Cardiac muscle cell (in vitro differentiated cells and primary cell): Measurements from ENCODE around the gene TMEM259. TPM values are rescaled to one million over a fixed set of nuclear protein-coding genes. Genes with fewer than 3 reads are reported as not detected.

Experiments
- DNase-seq, 2 donors: peaks; one replicate each; pipeline versions ENCODE4 v3.0.0 to v3.0.0-alpha.2; 2010 to 2017; ENCODE audit warnings: low read depth in 1 of 2, low spot score in 1 of 2
- H3K27ac ChIP-seq: fragments of 200-600 bp; sonication (generic); 2 replicates; pipeline ENCODE4 v1.5.1; 2016
- H3K27me3 ChIP-seq: fragments of 200-600 bp; sonication (generic); 2 replicates; pipeline ENCODE4 v1.6.0; 2016; ENCODE audit warnings: control low read depth
- H3K36me3 ChIP-seq: fragments of 200-600 bp; sonication (generic); 2 replicates; pipeline ENCODE4 v1.5.1; 2016; ENCODE audit warnings: control low read depth
- H3K4me1 ChIP-seq: fragments of 200-600 bp; sonication (generic); 2 replicates; pipeline ENCODE4 v1.8.1; 2017; ENCODE audit warnings: low read depth, mild to moderate bottlenecking, mixed run types
- H3K4me3 ChIP-seq: fragments of 200-600 bp; sonication (generic); 2 replicates; pipeline ENCODE4 v1.5.1; 2016; ENCODE audit warnings: mild to moderate bottlenecking
- H3K9me3 ChIP-seq: fragments of 200-600 bp; sonication (generic); 2 replicates; pipeline ENCODE4 v1.5.1; 2017; ENCODE audit warnings: low read depth, mild to moderate bottlenecking, control low read depth
- CTCF ChIP-seq: IDR thresholded peaks from 2 replicates; pipeline ENCODE4 v1.5.1; 2012; ENCODE audit warnings: low read depth, mild to moderate bottlenecking, low read length
- polyA plus RNA-seq: library from polyadenylated mRNA; unstranded; fragments of >200 nt; fragmentation: Nextera tagmentation; extraction: Ambion mirVana; gene quantifications from 2 replicates; pipeline ENCODE4 v1.2.1, GENCODE V29; 2016
- total RNA-seq: library from RNA; depleted of rRNA; stranded (reverse); fragments of >200 nt; gene quantifications from 2 replicates; pipeline ENCODE4 v1.2.3, GENCODE V29; 2016

Gene TMEM259
- total and polyA plus RNA-seq, 2 experiments from 2014 or later = 370 to 403 TPM

GRCh38 chr19:964761-965694 lies 55.9 kb downstream of the TMEM259 start:
- Histone ChIP-seq H3K4me3 (no peak overlapping the region), H3K9me3 (no peaks in the 10 kb centered on the region), H3K4me1 (peaks cover 13% of the 10 kb centered on the region), H3K27me3 (no peaks in the 10 kb centered on the region), H3K36me3 (peaks cover 37% of the 10 kb centered on the region), H3K27ac (no peak overlapping the region)
- no peak for DNase-seq
- no peak for TF ChIP-seq CTCF

GRCh38 chr19:964116-964520 lies 56.8 kb downstream of the TMEM259 start:
- peaks cover 13% of the 10 kb centered on the region for H3K4me1 ChIP-seq
- H3K9me3 ChIP-seq = no peaks in the 10 kb centered on the region
- DNase-seq = no peak
- no peak for TF ChIP-seq CTCF
- H3K27ac ChIP-seq = peak overlapping the region; percentile 14
- no peak overlapping the region for H3K4me3 ChIP-seq
- H3K36me3 ChIP-seq = peaks cover 30% of the 10 kb centered on the region
- no peaks in the 10 kb centered on the region for H3K27me3 ChIP-seq

GRCh38 chr19:963486-963951 lies 57.4 kb downstream of the TMEM259 start:
- Histone ChIP-seq H3K27me3 (no peaks in the 10 kb centered on the region), H3K4me1 (peaks cover 13% of the 10 kb centered on the region), H3K27ac (peak overlapping the region; percentile 14), H3K9me3 (no peaks in the 10 kb centered on the region), H3K36me3 (peaks cover 24% of the 10 kb centered on the region), H3K4me3 (no peak overlapping the region)
- TF ChIP-seq CTCF = no peak
- no peak for DNase-seq

- Histone ChIP-seq H3K36me3 (peaks cover 24% of the 10 kb centered on the region), H3K27ac (peak overlapping the region; percentile 14), H3K4me1 (peaks cover 13% of the 10 kb centered on the region), H3K27me3 (no peaks in the 10 kb centered on the region), H3K9me3 (no peaks in the 10 kb centered on the region), H3K4me3 (no peak overlapping the region)
- DNase-seq = no peak
- TF ChIP-seq CTCF = no peak
Observed at GRCh38 chr19:962683-963400, 58.1 kb downstream of the TMEM259 start.

- H3K27ac ChIP-seq = peak overlapping the region; percentile 81
- peaks cover 13% of the 10 kb centered on the region for H3K4me1 ChIP-seq
- no peak overlapping the region for H3K4me3 ChIP-seq
- TF ChIP-seq CTCF = no peak
- no peaks in the 10 kb centered on the region for H3K27me3 ChIP-seq
- DNase-seq = no peak
- no peaks in the 10 kb centered on the region for H3K9me3 ChIP-seq
- peaks cover 18% of the 10 kb centered on the region for H3K36me3 ChIP-seq
Observed at GRCh38 chr19:961866-962620, 58.9 kb downstream of the TMEM259 start.
